HL-60 (cell line): ENCODE measurements around the gene SLC20A1.
A peak's percentile ranks its signal among the peaks of the same experiment; 100 is the strongest.

ENCODE experiments used
- DNase-seq, 2 experiments: peaks; one replicate each; pipeline ENCODE4 v3.0.0-alpha.2; 2010 to 2020; ENCODE audit warnings: low read depth in 1 of 2, low spot score in 1 of 2
- H3K27ac ChIP-seq: fragments of 250-450 bp; sonication (Bioruptor Pico); replicated peaks from 2 replicates; pipeline ENCODE4 v1.5.1; 2020; ENCODE audit warnings: mild to moderate bottlenecking, moderate library complexity
- H3K27me3 ChIP-seq: fragments of 250-450 bp; sonication (Bioruptor Pico); 2 replicates; pipeline ENCODE4 v1.5.1; 2021; ENCODE audit warnings: mild to moderate bottlenecking, moderate library complexity; ENCODE audit not compliant: insufficient read depth, poor library complexity, severe bottlenecking
- H3K4me3 ChIP-seq: replicated peaks from 2 replicates; pipeline ENCODE4 v1.5.1; 2011; ENCODE audit warnings: mild to moderate bottlenecking, control low read depth, low read length; ENCODE audit not compliant: insufficient read depth
- CTCF ChIP-seq: IDR thresholded peaks from one replicate; pipeline ENCODE4 v1.5.1; 2011; ENCODE audit warnings: low read length, control low read depth, inconsistent platforms; ENCODE audit not compliant: insufficient read depth
- GABPA ChIP-seq: IDR thresholded peaks from 2 replicates; pipeline ENCODE4 v1.6.1; 2012; ENCODE audit warnings: low read depth
- POLR2AphosphoS5 ChIP-seq: IDR thresholded peaks from 2 replicates; pipeline ENCODE4 v1.6.1; 2012; ENCODE audit warnings: low read depth
- REST ChIP-seq: IDR thresholded peaks from 2 replicates; pipeline ENCODE4 v1.6.1; 2012; ENCODE audit warnings: low read depth; ENCODE audit not compliant: insufficient replicate concordance
- SPI1 ChIP-seq: IDR thresholded peaks from 2 replicates; pipeline ENCODE4 v1.6.1; 2012; ENCODE audit warnings: low read depth, mild to moderate bottlenecking, borderline replicate concordance

Gene SLC20A1

GRCh38 chr2:112683550-112684414, 38.0 kb downstream of the SLC20A1 start:
- peak overlapping the region; percentile 41 for H3K27ac ChIP-seq
- H3K27me3 ChIP-seq, result no peaks in the 10 kb centered on the region
- no peak overlapping the region for H3K4me3 ChIP-seq
- DNase-seq, result peak in 1 of 2 experiments; percentile 41
- TF ChIP-seq SPI1, result peak; percentile 97
- no peak for TF ChIP-seq REST

GRCh38 chr2:112684415-112684775, 38.7 kb downstream of the SLC20A1 start:
- H3K4me3 ChIP-seq, result no peak overlapping the region
- peak overlapping the region; percentile 41 for H3K27ac ChIP-seq
- TF ChIP-seq SPI1, result no peak
- H3K27me3 ChIP-seq, result no peaks in the 10 kb centered on the region
- DNase-seq, result no peak

GRCh38 chr2:112685271-112685884, 39.6 kb downstream of the SLC20A1 start:
- no peak overlapping the region for H3K4me3 ChIP-seq
- H3K27ac ChIP-seq, result peak overlapping the region; percentile 52; the same call in 1 of the 2 replicates
- H3K27me3 ChIP-seq, result no peaks in the 10 kb centered on the region
- TF ChIP-seq CTCF (no peak), GABPA (no peak), REST (no peak), SPI1 (no peak), POLR2AphosphoS5 (no peak)
- no peak for DNase-seq

- H3K27ac ChIP-seq, result peak overlapping the region; percentile 52
- no peaks in the 10 kb centered on the region for H3K27me3 ChIP-seq
- DNase-seq, result peak in 1 of 2 experiments; percentile 74
- TF ChIP-seq POLR2AphosphoS5 (no peak), SPI1 (peak; percentile 56; the same call in 1 of the 2 replicates)
- no peak overlapping the region for H3K4me3 ChIP-seq
Measured at GRCh38 chr2:112686348-112687217, 40.8 kb downstream of the SLC20A1 start.

GRCh38 chr2:112687522-112687921, 41.8 kb downstream of the SLC20A1 start:
- TF ChIP-seq SPI1, result no peak
- TF ChIP-seq GABPA, result no peak
- TF ChIP-seq POLR2AphosphoS5, result no peak
- TF ChIP-seq CTCF, result no peak
- TF ChIP-seq REST, result no peak
- Histone ChIP-seq H3K4me3 (no peak overlapping the region), H3K27ac (no peak overlapping the region), H3K27me3 (no peaks in the 10 kb centered on the region)
- DNase-seq, result no peak
